Measurements from ENCODE around the gene PARD6B.

DNA sequence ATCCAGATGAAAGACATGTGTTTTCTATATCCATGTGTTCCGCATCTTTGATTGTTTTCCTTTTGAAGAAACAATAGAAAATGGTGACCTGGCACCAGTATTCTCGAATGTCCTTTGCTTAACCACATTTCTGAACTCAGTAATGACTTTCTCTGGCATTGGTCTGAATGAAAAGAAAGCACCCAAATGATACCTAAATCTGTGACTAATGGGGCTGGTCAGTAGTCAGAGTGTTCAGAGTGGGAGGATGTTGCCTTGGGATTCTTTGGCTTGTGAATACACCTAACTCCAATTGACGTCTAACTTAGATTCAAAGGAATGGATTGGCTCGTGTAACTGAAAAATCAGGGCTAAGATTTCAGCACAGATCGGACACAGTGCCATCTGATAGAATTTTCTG is 27.1 kb downstream of the PARD6B start:
- TF ChIP-seq, protein P1, sequence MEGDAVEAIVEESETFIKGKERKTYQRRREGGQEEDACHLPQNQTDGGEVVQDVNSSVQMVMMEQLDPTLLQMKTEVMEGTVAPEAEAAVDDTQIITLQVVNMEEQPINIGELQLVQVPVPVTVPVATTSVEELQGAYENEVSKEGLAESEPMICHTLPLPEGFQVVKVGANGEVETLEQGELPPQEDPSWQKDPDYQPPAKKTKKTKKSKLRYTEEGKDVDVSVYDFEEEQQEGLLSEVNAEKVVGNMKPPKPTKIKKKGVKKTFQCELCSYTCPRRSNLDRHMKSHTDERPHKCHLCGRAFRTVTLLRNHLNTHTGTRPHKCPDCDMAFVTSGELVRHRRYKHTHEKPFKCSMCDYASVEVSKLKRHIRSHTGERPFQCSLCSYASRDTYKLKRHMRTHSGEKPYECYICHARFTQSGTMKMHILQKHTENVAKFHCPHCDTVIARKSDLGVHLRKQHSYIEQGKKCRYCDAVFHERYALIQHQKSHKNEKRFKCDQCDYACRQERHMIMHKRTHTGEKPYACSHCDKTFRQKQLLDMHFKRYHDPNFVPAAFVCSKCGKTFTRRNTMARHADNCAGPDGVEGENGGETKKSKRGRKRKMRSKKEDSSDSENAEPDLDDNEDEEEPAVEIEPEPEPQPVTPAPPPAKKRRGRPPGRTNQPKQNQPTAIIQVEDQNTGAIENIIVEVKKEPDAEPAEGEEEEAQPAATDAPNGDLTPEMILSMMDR (IDR thresholded peaks at IDR 0.05; ENCODE audit: borderline replicate concordance, extremely low read depth, low read length, poor library complexity, severe bottlenecking) = no peak
- TF ChIP-seq EZH2 (IDR thresholded peaks at IDR 0.05; ENCODE audit: borderline replicate concordance, low read depth, low read length, severe bottlenecking) = no peak
